OCI-LY1 (cell line): ENCODE data around the gene MRPL14.

Experiments
- EZH2 ChIP-seq: fragments of 200-600 bp; sonication (generic), shearing (Covaris generic); IDR thresholded peaks from 2 replicates; pipeline ENCODE4 v1.8.0; 2017; ENCODE audit warnings: borderline replicate concordance, mixed run types, mild to moderate bottlenecking, antibody characterized with exemption, low read length, moderate library complexity, mixed read lengths
- TF ChIP-seq, protein P1 (sequence below): fragments of 200-600 bp; sonication (generic), shearing (Covaris generic); IDR thresholded peaks from 2 replicates; pipeline ENCODE4 v1.5.1; 2017; ENCODE audit warnings: mild to moderate bottlenecking, antibody characterized with exemption, low read length, moderate library complexity, mixed read lengths

DNA sequence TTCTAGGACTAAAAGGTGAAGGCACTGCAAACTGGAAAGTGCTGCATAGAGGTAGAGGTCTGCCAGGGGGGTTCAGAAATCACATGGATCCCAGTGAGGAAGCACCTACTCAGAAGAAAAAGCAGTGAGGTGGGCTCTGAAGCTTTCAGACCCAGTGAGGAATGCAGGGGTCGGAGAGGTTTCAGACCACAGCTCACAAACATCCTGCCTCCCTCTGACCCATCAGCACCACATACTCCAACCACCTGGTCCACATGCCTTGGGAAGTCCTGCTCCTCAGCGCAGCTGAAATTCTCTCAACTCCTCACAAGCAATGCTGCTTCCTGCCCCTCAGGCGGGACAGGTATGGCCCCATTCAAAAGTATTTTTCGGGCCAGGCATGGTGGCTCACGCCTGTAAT lies 20.2 kb downstream of the MRPL14 start:
- TF ChIP-seq, protein P1, sequence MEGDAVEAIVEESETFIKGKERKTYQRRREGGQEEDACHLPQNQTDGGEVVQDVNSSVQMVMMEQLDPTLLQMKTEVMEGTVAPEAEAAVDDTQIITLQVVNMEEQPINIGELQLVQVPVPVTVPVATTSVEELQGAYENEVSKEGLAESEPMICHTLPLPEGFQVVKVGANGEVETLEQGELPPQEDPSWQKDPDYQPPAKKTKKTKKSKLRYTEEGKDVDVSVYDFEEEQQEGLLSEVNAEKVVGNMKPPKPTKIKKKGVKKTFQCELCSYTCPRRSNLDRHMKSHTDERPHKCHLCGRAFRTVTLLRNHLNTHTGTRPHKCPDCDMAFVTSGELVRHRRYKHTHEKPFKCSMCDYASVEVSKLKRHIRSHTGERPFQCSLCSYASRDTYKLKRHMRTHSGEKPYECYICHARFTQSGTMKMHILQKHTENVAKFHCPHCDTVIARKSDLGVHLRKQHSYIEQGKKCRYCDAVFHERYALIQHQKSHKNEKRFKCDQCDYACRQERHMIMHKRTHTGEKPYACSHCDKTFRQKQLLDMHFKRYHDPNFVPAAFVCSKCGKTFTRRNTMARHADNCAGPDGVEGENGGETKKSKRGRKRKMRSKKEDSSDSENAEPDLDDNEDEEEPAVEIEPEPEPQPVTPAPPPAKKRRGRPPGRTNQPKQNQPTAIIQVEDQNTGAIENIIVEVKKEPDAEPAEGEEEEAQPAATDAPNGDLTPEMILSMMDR, result no peak
- no peak for TF ChIP-seq EZH2
